ENCODE results near the gene ABHD13.

ABHD13 gene

DNA sequence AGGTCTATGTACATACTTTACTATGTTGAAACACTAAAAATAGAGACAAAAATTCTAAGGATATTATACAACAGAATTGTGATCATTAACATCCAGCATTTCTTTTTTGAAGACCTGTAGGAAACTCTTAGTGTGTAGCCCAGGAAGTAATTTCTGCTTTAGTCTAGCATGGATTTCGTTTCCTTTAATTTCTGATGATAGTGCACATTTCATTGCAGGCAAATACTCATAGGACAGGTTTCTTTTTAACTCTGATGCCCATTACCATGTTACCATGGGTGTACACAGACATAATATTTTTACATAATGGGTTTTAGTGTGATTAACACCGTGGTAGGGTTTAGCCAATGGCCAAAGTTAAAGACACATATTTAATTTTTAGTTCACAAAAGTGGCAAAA lies 29.9 kb upstream of the ABHD13 start:
- H3K9me2 ChIP-seq (replicated peaks; ENCODE audit: insufficient read depth, low read length), result no peaks in the 10 kb centered on the region
- H3K9me3 ChIP-seq (replicated peaks; ENCODE audit: insufficient read depth, low read length), result no peaks in the 10 kb centered on the region
- H3K4me1 ChIP-seq (ENCODE audit: low read length), result no peaks in the 10 kb centered on the region
- H3K27me3 ChIP-seq (replicated peaks; ENCODE audit: insufficient read depth, low read length), result no peaks in the 10 kb centered on the region
- no peaks in the 10 kb centered on the region for H3K36me3 ChIP-seq (replicated peaks; ENCODE audit: insufficient read depth, low read length)
- TF ChIP-seq EZH2phosphoT487 (IDR thresholded peaks at IDR 0.05; ENCODE audit: low read length) (no peak), EZH2 (optimal IDR thresholded peaks at IDR 0.05; ENCODE audit: low read depth, low read length) (no peak)
- TF ChIP-seq, protein P1, sequence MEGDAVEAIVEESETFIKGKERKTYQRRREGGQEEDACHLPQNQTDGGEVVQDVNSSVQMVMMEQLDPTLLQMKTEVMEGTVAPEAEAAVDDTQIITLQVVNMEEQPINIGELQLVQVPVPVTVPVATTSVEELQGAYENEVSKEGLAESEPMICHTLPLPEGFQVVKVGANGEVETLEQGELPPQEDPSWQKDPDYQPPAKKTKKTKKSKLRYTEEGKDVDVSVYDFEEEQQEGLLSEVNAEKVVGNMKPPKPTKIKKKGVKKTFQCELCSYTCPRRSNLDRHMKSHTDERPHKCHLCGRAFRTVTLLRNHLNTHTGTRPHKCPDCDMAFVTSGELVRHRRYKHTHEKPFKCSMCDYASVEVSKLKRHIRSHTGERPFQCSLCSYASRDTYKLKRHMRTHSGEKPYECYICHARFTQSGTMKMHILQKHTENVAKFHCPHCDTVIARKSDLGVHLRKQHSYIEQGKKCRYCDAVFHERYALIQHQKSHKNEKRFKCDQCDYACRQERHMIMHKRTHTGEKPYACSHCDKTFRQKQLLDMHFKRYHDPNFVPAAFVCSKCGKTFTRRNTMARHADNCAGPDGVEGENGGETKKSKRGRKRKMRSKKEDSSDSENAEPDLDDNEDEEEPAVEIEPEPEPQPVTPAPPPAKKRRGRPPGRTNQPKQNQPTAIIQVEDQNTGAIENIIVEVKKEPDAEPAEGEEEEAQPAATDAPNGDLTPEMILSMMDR (IDR thresholded peaks at IDR 0.05; ENCODE audit: low read length), result no peak
- H3K9ac ChIP-seq (ENCODE audit: low read length), result no peak overlapping the region
- H3K4me2 ChIP-seq (ENCODE audit: low read depth, low read length), result no peak overlapping the region
- no peak overlapping the region for H3K4me3 ChIP-seq (ENCODE audit: low read length)
- no peak overlapping the region for H2AFZ ChIP-seq (ENCODE audit: low read length)
- no peak for DNase-seq
- H4K20me1 ChIP-seq (ENCODE audit: insufficient read depth, low read length), result no peaks in the 10 kb centered on the region
- no peak overlapping the region for H3K27ac ChIP-seq (ENCODE audit: low read length)
- no peaks in the 10 kb centered on the region for H3F3A ChIP-seq (ENCODE audit: insufficient read depth, low read length)
- H3K79me2 ChIP-seq (ENCODE audit: low read length), result no peaks in the 10 kb centered on the region

DNA sequence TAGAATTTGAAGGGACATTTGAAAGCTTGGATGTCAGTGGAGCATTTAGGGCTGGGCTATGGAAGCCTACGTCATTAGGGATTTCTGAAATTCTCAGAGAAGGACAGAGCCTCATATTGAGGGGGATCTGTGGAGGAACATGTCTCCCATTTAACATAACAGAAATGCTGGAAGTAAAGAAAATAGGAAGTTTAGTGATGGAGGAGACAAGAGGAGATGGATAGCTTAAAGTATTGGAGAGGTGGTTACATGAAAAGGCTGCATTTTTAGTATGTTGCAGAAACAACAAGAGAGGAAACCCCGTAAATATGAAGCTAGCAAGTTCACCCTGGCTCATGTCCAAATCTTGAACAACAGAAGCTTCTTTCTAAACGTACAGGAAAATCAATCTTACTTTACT lies 27.3 kb upstream of the ABHD13 start:
- Histone ChIP-seq H3K27me3 (replicated peaks; ENCODE audit: insufficient read depth, low read length) (no peaks in the 10 kb centered on the region), H4K20me1 (ENCODE audit: insufficient read depth, low read length) (no peaks in the 10 kb centered on the region), H3K9ac (ENCODE audit: low read length) (no peak overlapping the region), H3K4me1 (ENCODE audit: low read length) (no peaks in the 10 kb centered on the region), H3K9me3 (replicated peaks; ENCODE audit: insufficient read depth, low read length) (no peaks in the 10 kb centered on the region), H2AFZ (ENCODE audit: low read length) (no peak overlapping the region), H3K79me2 (ENCODE audit: low read length) (no peaks in the 10 kb centered on the region), H3K27ac (ENCODE audit: low read length) (no peak overlapping the region), H3K36me3 (replicated peaks; ENCODE audit: insufficient read depth, low read length) (no peaks in the 10 kb centered on the region), H3K4me3 (ENCODE audit: low read length) (no peak overlapping the region), H3K9me2 (replicated peaks; ENCODE audit: insufficient read depth, low read length) (no peaks in the 10 kb centered on the region), H3K4me2 (ENCODE audit: low read depth, low read length) (no peak overlapping the region), H3F3A (ENCODE audit: insufficient read depth, low read length) (no peaks in the 10 kb centered on the region)
- no peak for DNase-seq
- TF ChIP-seq EZH2phosphoT487 (IDR thresholded peaks at IDR 0.05; ENCODE audit: low read length), result no peak
- TF ChIP-seq, protein P1 (IDR thresholded peaks at IDR 0.05; ENCODE audit: low read length), result no peak
- no peak for TF ChIP-seq EZH2 (optimal IDR thresholded peaks at IDR 0.05; ENCODE audit: low read depth, low read length)

DNA sequence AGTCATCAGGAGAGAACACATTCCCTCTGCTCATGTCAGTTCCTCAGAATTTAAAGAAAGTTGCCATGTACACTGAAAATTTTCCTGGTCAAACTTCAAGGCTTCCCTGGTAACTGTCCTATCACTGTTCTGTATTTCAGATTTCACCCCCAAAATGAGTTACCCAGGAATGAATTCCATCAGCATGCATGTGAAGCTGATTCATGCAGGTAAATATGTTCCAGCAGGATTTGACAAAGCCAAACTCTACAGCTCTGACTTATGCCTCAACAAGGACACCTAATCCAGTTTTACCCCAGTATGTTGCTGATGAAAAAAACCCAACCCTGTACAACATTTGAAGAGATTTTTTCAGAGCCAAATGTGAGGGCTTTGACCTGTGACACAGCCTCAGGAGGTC lies 24.4 kb upstream of the ABHD13 start:
- Histone ChIP-seq H3K27ac (ENCODE audit: low read length) (no peak overlapping the region), H3K36me3 (replicated peaks; ENCODE audit: insufficient read depth, low read length) (no peaks in the 10 kb centered on the region), H3F3A (ENCODE audit: insufficient read depth, low read length) (no peaks in the 10 kb centered on the region), H4K20me1 (ENCODE audit: insufficient read depth, low read length) (no peaks in the 10 kb centered on the region), H3K27me3 (replicated peaks; ENCODE audit: insufficient read depth, low read length) (no peaks in the 10 kb centered on the region), H3K4me2 (ENCODE audit: low read depth, low read length) (no peak overlapping the region), H3K9me2 (replicated peaks; ENCODE audit: insufficient read depth, low read length) (no peaks in the 10 kb centered on the region), H2AFZ (ENCODE audit: low read length) (no peak overlapping the region), H3K4me1 (ENCODE audit: low read length) (no peaks in the 10 kb centered on the region), H3K4me3 (ENCODE audit: low read length) (no peak overlapping the region), H3K9ac (ENCODE audit: low read length) (no peak overlapping the region), H3K79me2 (ENCODE audit: low read length) (no peaks in the 10 kb centered on the region), H3K9me3 (replicated peaks; ENCODE audit: insufficient read depth, low read length) (no peaks in the 10 kb centered on the region)
- no peak for TF ChIP-seq EZH2 (optimal IDR thresholded peaks at IDR 0.05; ENCODE audit: low read depth, low read length)
- TF ChIP-seq, protein P1 (IDR thresholded peaks at IDR 0.05; ENCODE audit: low read length), result no peak
- TF ChIP-seq EZH2phosphoT487 (IDR thresholded peaks at IDR 0.05; ENCODE audit: low read length), result no peak
- DNase-seq, result no peak

Data from MM.1S (cell line).